GM10248 (cell line): ENCODE data around the gene TBC1D2B.

Experiments used
- CTCF ChIA-PET: fragments of 300-600 bp; sonication (Branson Sonifier 250); formaldehyde crosslinking; extraction: SDS; loops from one replicate; lab custom pipeline; 2021; ENCODE audit warnings: antibody characterized with exemption; lab: Yijun Ruan, JAX
- POLR2A ChIA-PET: fragments of 350-650 bp; sonication (Branson Sonifier 250); formaldehyde crosslinking; extraction: SDS; loops from one replicate; lab custom pipeline; 2020; ENCODE audit warnings: antibody characterized with exemption; lab: Yijun Ruan, JAX
- DNase-seq: peaks from one replicate; pipeline ENCODE4 v3.0.0; 2012; ENCODE audit errors: extremely low spot score
- CTCF ChIP-seq: IDR thresholded peaks from 2 replicates; pipeline ENCODE4 v1.5.1; 2012; ENCODE audit warnings: mild to moderate bottlenecking, low read depth; ENCODE audit errors: extremely low read depth, missing control alignments, control extremely low read depth

TBC1D2B gene

GRCh38 chr15:78018445-78018844 lies 59.1 kb downstream of the TBC1D2B start:
- ChIA-PET CTCF (interaction anchor here (0.7 to 2.5 kb wide), 10 partner anchors 8 to 221 kb away, joined by 3 to 13 read pairs (median 4); no protein-coding TSS in a partner anchor), POLR2A (no interaction called here)
- TF ChIP-seq CTCF, result no peak
- DNase-seq, result no peak

GRCh38 chr15:78016860-78017259 lies 60.7 kb downstream of the TBC1D2B start:
- no peak for DNase-seq
- ChIA-PET CTCF (interaction anchor here (0.7 to 2.1 kb wide), 2 partner anchors 92 to 225 kb away, joined by 3 to 9 read pairs; no protein-coding TSS in a partner anchor), POLR2A (no interaction called here)
- TF ChIP-seq CTCF, result no peak

GRCh38 chr15:78012643-78013077 lies 64.9 kb downstream of the TBC1D2B start:
- TF ChIP-seq CTCF, result no peak
- ChIA-PET POLR2A (no interaction called here), CTCF (interaction anchor here (4.0 kb wide), 1 partner anchor 96 kb away, joined by 16 read pairs; no protein-coding TSS in a partner anchor)
- no peak for DNase-seq

- no peak for DNase-seq
- POLR2A ChIA-PET, result no interaction called here
- CTCF ChIA-PET, result interaction anchor here (1.4 to 4.0 kb wide), 3 partner anchors 9 to 98 kb away, joined by 3 to 16 read pairs (median 13); no protein-coding TSS in a partner anchor
- no peak for TF ChIP-seq CTCF
These were observed 67.4 kb downstream of the TBC1D2B start for GRCh38 chr15:78010067-78010466.

- no peak for DNase-seq
- POLR2A ChIA-PET, result no interaction called here
- no peak for TF ChIP-seq CTCF
- CTCF ChIA-PET, result interaction anchor here (0.8 to 3.1 kb wide), 3 partner anchors 10 to 232 kb away, joined by 3 to 13 read pairs (median 3); no protein-coding TSS in a partner anchor
These were observed 69.3 kb downstream of the TBC1D2B start for GRCh38 chr15:78007964-78008886.

GRCh38 chr15:78007211-78007931 lies 70.1 kb downstream of the TBC1D2B start:
- DNase-seq, result no peak
- CTCF ChIA-PET, result interaction anchor here (0.8 to 1.5 kb wide), 4 partner anchors 11 to 233 kb away, joined by 3 to 5 read pairs (median 3); no protein-coding TSS in a partner anchor
- no peak for TF ChIP-seq CTCF
- POLR2A ChIA-PET, result no interaction called here
